Activated CD4-positive, alpha-beta memory T cell treated with anti-CD3 and anti-CD28 coated beads for 36 hours (primary cell): ENCODE data around the gene TEAD3. TPM values are rescaled to one million over a fixed set of nuclear protein-coding genes. Genes with fewer than 3 reads are reported as not detected.

Source experiments
- CTCF ChIA-PET: fragments of 350-600 bp; sonication (Branson Sonifier 250); formaldehyde crosslinking; loops from one replicate; lab custom pipeline; 2021; ENCODE audit warnings: antibody characterized with exemption, inconsistent platforms; lab: Charles Lee
- POLR2A ChIA-PET: fragments of 350-600 bp; sonication (Branson Sonifier 250); formaldehyde crosslinking; loops from one replicate; lab custom pipeline; 2021; ENCODE audit warnings: antibody characterized with exemption; lab: Charles Lee
- DNase-seq: peaks from one replicate; pipeline ENCODE4 v3.0.0-alpha.2; 2020
- H3K27ac Mint-ChIP-seq: one replicate; pipeline ENCODE4 v1.8.0; 2021; ENCODE audit warnings: mixed read lengths
- H3K27me3 Mint-ChIP-seq: one replicate; pipeline ENCODE4 v1.8.0; 2021; ENCODE audit warnings: mixed read lengths
- H3K36me3 Mint-ChIP-seq: one replicate; pipeline ENCODE4 v1.8.0; 2021; ENCODE audit warnings: mixed read lengths
- H3K4me1 Mint-ChIP-seq: one replicate; pipeline ENCODE4 v1.8.0; 2021; ENCODE audit warnings: low read depth, mixed read lengths
- H3K4me3 Mint-ChIP-seq: one replicate; pipeline ENCODE4 v1.8.0; 2021; ENCODE audit warnings: mild to moderate bottlenecking, mixed read lengths
- H3K9me3 Mint-ChIP-seq: one replicate; pipeline ENCODE4 v1.8.0; 2021; ENCODE audit warnings: mixed read lengths
- intact Hi-C: fragments of 100-400 bp; cut with micrococcal nuclease; formaldehyde crosslinking; loops from one replicate; pipeline ENCODE4 v1.15.1; 2023
- total RNA-seq, 2 experiments: library from RNA; stranded (reverse); gene quantifications; one replicate each; pipeline ENCODE4 v1.2.3, GENCODE V29; 2021

TEAD3 gene
- total RNA-seq, 2 experiments from 2014 or later: 1.8 to 2.2 TPM

DNA sequence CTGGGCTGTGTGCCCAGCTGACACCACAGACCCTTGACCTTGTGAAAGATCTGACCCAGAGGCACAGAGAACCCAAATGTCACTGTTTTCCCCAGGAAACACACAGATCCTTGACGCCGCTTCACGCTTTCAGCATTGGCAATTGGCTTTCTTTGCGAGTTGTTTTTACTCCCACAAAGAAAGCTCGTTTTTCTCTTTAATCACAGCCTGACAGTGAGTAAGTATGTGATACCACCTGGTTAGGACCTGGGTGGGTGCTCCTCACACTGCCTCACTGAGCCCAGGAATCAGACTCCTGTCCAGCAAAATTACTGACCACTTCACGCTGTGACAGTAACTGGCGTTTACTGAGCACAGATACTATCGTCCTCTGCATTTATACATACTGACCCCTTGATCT lies 15.7 kb downstream of the TEAD3 start:
- Mint-ChIP-seq H3K36me3 (no peaks in the 10 kb centered on the region), H3K4me3 (no peak overlapping the region), H3K9me3 (no peaks in the 10 kb centered on the region), H3K4me1 (no peaks in the 10 kb centered on the region), H3K27ac (no peak overlapping the region), H3K27me3 (no peaks in the 10 kb centered on the region)
- POLR2A ChIA-PET: interaction anchor here (2.7 kb wide), 1 partner anchor 8 kb away, joined by 10 read pairs; no protein-coding TSS in a partner anchor
- no peak for DNase-seq
- intact Hi-C loops: no loop called here
- CTCF ChIA-PET: interaction anchor here (1.1 to 1.3 kb wide), 3 partner anchors 13 to 256 kb away, joined by 3 to 4 read pairs (median 4); partner anchors contain the start of genes ARMC12 and RPL10A

DNA sequence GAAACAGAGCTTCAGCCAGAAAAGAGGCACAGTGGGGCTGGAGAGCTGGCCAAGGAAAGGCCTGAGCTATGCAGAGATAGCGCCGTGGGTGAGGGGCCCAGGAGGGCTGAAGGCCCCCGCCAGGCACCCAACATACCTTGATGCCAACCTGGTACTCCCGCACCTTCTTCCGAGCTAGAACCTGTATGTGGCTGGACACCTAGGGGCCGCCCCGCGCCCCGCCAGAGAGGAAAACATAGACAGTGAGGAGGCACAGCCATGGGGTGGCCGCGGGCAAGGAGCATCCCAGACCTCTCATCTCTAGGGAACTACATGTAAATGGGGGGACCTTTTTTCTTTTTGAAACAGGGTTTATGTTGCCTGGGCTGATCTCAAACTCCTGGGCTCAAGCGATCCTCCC lies 16.7 kb downstream of the TEAD3 start:
- no peaks in the 10 kb centered on the region for H3K9me3 Mint-ChIP-seq
- no peaks in the 10 kb centered on the region for H3K27me3 Mint-ChIP-seq
- CTCF ChIA-PET: interaction anchor here (1.2 to 1.3 kb wide), 3 partner anchors 12 to 257 kb away, joined by 3 to 4 read pairs (median 3); partner anchors contain the start of genes ARMC12 and RPL10A
- H3K36me3 Mint-ChIP-seq: no peaks in the 10 kb centered on the region
- intact Hi-C loops: no loop called here
- H3K4me1 Mint-ChIP-seq: no peaks in the 10 kb centered on the region
- DNase-seq: no peak
- H3K27ac Mint-ChIP-seq: no peak overlapping the region
- POLR2A ChIA-PET: no interaction called here
- no peak overlapping the region for H3K4me3 Mint-ChIP-seq

DNA sequence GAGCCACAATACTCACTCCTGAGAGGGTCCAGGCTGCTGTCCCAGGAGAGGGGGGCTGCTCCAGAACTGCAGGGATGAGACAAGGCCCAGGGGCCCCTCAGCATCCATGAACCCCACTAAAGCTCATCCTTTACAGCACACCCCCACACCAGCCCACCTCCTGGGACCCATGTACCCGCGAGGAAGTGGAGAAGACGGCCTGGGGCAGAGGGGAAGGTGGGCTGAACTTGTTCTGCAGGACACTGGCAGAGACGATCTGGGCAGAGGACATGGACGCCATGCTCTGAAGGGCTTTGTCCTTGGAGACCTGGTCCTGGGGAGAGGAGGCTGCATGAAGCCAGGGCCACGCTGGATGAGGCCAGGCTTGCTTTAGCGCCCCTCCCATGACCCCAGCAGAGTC lies 18.6 kb downstream of the TEAD3 start:
- no peak for DNase-seq
- intact Hi-C loops: no loop called here
- H3K4me1 Mint-ChIP-seq: no peaks in the 10 kb centered on the region
- no peaks in the 10 kb centered on the region for H3K27me3 Mint-ChIP-seq
- H3K36me3 Mint-ChIP-seq: peaks cover 2% of the 10 kb centered on the region
- H3K9me3 Mint-ChIP-seq: no peaks in the 10 kb centered on the region
- ChIA-PET POLR2A (no interaction called here), CTCF (interaction anchor here (0.6 to 0.7 kb wide), 2 partner anchors 10 to 46 kb away, joined by 3 read pairs; partner anchors contain the start of gene RPL10A)
- H3K27ac Mint-ChIP-seq: no peak overlapping the region
- H3K4me3 Mint-ChIP-seq: no peak overlapping the region

DNA sequence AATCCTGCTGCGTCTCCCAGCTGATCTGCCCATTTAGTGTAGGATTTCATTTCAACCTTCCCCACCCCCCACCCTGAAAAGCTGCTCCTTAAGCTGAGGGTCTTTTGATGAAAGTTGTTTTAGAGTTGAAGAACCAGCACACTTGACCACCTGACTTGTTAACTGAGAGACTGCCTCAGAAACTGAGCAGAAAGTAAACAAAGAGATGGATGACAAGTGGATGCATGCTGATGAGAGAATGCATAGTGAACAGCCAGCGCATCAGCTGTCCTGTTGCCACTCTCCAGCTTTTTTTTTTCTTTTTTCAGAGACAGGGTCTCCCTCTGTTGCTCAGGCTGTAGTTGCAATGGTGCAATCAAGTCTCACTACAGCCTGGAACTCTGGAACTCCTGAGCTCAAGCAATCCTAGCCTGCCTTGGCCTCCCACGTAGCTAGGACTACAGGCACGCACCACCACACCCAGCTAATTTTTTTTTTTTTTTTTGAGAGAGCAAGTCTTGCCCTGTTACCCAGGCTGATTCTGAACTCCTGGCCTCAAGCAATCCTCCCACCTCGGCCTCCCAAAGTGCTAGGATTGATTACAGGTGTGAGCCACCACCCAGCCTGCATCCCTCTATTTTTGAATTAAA lies 19.2 kb downstream of the TEAD3 start:
- no peaks in the 10 kb centered on the region for H3K27me3 Mint-ChIP-seq
- intact Hi-C loops: no loop called here
- peaks cover 4% of the 10 kb centered on the region for H3K36me3 Mint-ChIP-seq
- no peak overlapping the region for H3K4me3 Mint-ChIP-seq
- H3K9me3 Mint-ChIP-seq: no peaks in the 10 kb centered on the region
- no peak overlapping the region for H3K27ac Mint-ChIP-seq
- ChIA-PET POLR2A (interaction anchor here (0.6 kb wide), 1 partner anchor 10 kb away, joined by 5 read pairs; no protein-coding TSS in a partner anchor), CTCF (interaction anchor here (0.6 to 0.7 kb wide), 2 partner anchors 9 to 46 kb away, joined by 3 read pairs; partner anchors contain the start of gene RPL10A)
- DNase-seq: no peak
- no peaks in the 10 kb centered on the region for H3K4me1 Mint-ChIP-seq

DNA sequence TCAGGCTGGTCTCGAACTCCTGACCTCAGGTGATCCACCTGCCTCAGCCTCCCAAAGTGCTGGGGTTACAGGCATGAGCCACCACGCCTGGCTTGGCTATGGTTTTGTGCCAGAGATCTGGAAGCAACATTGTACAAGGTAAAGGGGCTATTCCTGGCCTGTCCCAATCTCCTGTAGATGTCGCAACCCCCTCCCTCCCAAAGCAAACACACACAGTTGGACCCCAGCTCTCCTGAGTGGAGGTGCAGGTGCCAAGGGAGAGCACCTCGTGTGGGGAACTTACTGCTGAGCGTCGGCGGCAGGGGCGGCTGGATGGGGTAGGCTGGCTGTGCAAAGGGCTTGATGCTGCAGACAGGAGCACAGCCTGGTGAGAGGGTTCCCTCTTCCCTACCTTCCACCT lies 19.9 kb downstream of the TEAD3 start:
- Mint-ChIP-seq H3K4me3 (no peak overlapping the region), H3K4me1 (peaks cover 5% of the 10 kb centered on the region), H3K27ac (no peak overlapping the region), H3K9me3 (no peaks in the 10 kb centered on the region), H3K36me3 (peaks cover 9% of the 10 kb centered on the region), H3K27me3 (no peaks in the 10 kb centered on the region)
- no peak for DNase-seq
- ChIA-PET POLR2A (interaction anchor here (1.3 kb wide), 1 partner anchor 9 kb away, joined by 3 read pairs; no protein-coding TSS in a partner anchor), CTCF (no interaction called here)
- intact Hi-C loops: no loop called here

DNA sequence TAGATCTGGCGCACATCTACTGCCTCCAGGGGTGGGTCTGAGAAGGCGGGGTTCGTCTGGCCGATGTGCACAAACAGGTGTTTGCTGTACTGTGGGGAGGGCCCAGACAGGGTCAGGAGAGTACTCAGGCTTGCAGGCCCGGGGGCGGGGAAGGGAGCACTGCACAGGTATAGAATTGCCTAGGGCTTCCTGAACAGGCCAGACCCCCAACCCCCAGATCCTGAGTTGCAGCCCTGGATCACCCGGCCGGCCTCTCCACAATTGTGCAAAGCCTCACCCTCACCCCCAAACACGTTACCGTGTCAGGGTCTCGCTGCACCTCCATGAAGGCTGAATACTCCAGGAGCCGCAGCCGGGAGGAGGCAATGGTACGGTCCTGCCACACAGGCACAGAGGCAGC lies 20.9 kb downstream of the TEAD3 start:
- CTCF ChIA-PET: no interaction called here
- H3K4me1 Mint-ChIP-seq: peaks cover 15% of the 10 kb centered on the region
- POLR2A ChIA-PET: interaction anchor here (1.3 kb wide), 1 partner anchor 8 kb away, joined by 3 read pairs; no protein-coding TSS in a partner anchor
- H3K36me3 Mint-ChIP-seq: peaks cover 18% of the 10 kb centered on the region
- H3K4me3 Mint-ChIP-seq: no peak overlapping the region
- no peaks in the 10 kb centered on the region for H3K9me3 Mint-ChIP-seq
- no peak for DNase-seq
- H3K27ac Mint-ChIP-seq: no peak overlapping the region
- intact Hi-C loops: no loop called here
- no peaks in the 10 kb centered on the region for H3K27me3 Mint-ChIP-seq

DNA sequence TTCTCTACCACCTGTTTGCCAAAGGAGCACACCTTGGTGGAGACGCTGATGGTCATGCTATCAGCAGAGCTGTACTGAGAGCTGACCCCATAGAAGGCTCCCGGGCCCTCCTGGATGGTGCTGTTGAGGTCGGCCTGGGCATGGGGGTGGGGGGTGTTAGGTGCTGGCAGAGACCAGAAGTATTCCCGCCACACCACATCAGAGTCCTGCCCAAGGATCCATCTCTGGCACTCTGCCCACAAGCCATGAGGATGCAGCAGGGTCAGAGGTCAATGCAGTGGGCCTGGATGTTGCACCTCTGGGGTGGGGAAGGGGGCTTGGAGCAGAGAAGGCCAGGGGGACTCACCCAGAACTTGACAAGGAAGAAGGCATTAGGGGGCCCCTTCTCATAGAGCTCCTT lies 21.3 kb downstream of the TEAD3 start:
- POLR2A ChIA-PET: no interaction called here
- Mint-ChIP-seq H3K4me1 (peaks cover 19% of the 10 kb centered on the region), H3K4me3 (no peak overlapping the region), H3K27ac (no peak overlapping the region), H3K36me3 (peaks cover 23% of the 10 kb centered on the region), H3K27me3 (no peaks in the 10 kb centered on the region), H3K9me3 (no peaks in the 10 kb centered on the region)
- CTCF ChIA-PET: no interaction called here
- intact Hi-C loops: no loop called here
- no peak for DNase-seq

DNA sequence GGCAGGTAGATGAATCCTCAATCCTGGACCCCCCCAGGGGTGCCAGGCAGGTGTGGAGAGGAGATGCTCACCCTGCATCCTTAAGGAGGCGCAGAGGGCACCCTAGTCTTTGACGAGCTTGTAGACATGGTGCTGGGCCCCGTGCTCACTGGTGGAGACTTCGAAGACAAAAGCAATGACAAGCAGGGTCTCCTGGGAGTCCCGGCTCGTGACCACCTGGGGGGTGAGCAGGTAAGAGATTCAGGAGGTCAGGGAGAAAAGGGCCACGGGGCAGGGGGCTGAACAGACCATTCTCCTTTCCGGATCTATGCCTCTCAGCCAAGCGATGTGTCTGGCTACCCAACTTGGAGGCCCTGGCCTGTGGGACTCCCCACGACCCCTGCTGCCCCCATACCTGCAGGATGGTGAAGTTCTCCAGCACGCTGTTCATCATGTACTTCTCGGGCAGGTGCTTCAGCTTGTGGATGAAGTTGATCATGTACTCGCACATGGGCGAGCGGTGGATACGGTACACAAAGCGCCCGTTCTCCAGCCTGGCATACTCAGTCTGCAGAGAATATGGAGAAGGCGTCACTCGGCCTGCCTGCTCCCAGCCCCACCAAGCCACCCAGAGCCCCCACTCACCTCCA lies 21.8 kb downstream of the TEAD3 start:
- POLR2A ChIA-PET: interaction anchor here (0.7 to 2.1 kb wide), 2 partner anchors 22 to 103 kb away, joined by 3 to 11 read pairs; partner anchors contain the start of gene TEAD3
- intact Hi-C loops: no loop called here
- H3K9me3 Mint-ChIP-seq: no peaks in the 10 kb centered on the region
- peak overlapping the region; percentile 23 for H3K27ac Mint-ChIP-seq
- CTCF ChIA-PET: no interaction called here
- H3K36me3 Mint-ChIP-seq: peaks cover 28% of the 10 kb centered on the region
- no peak overlapping the region for H3K4me3 Mint-ChIP-seq
- no peaks in the 10 kb centered on the region for H3K27me3 Mint-ChIP-seq
- DNase-seq: no peak
- peaks cover 24% of the 10 kb centered on the region for H3K4me1 Mint-ChIP-seq

DNA sequence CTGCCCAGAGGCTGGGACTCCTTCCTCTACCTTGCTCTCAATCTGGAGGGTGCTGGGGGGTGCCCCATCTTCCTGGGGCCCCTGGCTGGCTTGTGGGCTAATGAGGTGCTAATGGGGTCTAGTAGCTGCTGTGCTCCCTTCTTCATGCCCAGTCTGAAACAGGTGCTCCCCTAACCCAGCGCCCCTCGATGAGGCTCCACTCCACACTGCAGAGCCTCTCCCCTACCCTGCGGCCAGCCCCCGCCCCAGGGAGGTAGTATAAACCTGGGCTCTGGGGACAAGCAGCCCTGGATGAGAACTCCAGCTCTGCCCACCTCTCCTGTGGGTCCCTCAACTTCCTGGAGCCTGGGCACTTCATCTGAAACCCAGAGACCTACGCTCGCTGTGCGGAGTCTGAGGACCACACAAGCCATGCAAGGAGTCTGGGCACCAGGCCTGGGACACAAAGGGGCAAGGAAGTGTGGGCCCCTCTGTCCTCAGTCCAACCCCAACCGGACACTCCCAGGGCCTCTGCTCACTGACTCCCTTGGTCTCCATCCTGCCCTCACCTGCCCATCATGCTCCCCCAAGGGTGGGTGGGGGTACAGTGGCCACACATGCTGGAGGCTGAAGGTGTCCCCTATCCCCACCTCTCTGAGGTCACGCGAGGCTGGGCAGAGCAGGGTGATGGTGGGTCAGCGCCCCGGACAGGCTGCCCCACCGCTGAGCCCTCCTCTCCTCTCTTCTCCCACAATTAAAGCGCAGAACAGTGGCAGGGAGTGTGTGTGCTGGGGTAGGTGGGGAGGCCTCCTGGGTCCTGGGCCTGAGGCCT lies 22.5 kb downstream of the TEAD3 start:
- peaks cover 35% of the 10 kb centered on the region for H3K36me3 Mint-ChIP-seq
- no peak for DNase-seq
- POLR2A ChIA-PET: interaction anchor here (0.7 to 2.1 kb wide), 3 partner anchors 23 to 102 kb away, joined by 3 to 11 read pairs (median 4); partner anchors contain the start of gene TEAD3
- peak overlapping the region; percentile 23 for H3K27ac Mint-ChIP-seq
- H3K9me3 Mint-ChIP-seq: no peaks in the 10 kb centered on the region
- H3K27me3 Mint-ChIP-seq: no peaks in the 10 kb centered on the region
- H3K4me3 Mint-ChIP-seq: no peak overlapping the region
- CTCF ChIA-PET: interaction anchor here (0.7 to 1.0 kb wide), 3 partner anchors 78 to 150 kb away, joined by 3 read pairs; partner anchors contain the start of gene PPARD
- H3K4me1 Mint-ChIP-seq: peaks cover 29% of the 10 kb centered on the region
- intact Hi-C loops: no loop called here

DNA sequence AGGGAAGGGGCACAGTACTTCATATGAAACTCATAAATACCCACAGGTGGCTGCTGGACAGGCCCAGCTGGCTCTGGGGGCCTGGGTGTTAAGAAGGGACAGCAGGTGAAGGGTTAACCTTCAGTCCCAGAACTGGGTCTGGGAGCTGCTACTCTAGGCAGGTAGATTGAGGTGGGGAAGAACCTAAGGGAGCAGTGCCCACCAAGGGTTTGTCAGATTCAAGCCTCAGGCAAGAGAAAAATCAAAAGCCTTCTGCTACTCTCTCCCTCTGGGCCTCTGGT lies 23.1 kb downstream of the TEAD3 start:
- no peaks in the 10 kb centered on the region for H3K9me3 Mint-ChIP-seq
- intact Hi-C loops: no loop called here
- no peaks in the 10 kb centered on the region for H3K27me3 Mint-ChIP-seq
- H3K4me1 Mint-ChIP-seq: peaks cover 29% of the 10 kb centered on the region
- DNase-seq: no peak
- ChIA-PET POLR2A (interaction anchor here (1.1 to 2.1 kb wide), 3 partner anchors 9 to 25 kb away, joined by 4 to 11 read pairs (median 10); partner anchors contain the start of gene TEAD3), CTCF (interaction anchor here (0.7 to 1.0 kb wide), 3 partner anchors 78 to 150 kb away, joined by 3 read pairs; partner anchors contain the start of gene PPARD)
- H3K27ac Mint-ChIP-seq: peak overlapping the region; percentile 66
- H3K36me3 Mint-ChIP-seq: peaks cover 41% of the 10 kb centered on the region
- H3K4me3 Mint-ChIP-seq: no peak overlapping the region

DNA sequence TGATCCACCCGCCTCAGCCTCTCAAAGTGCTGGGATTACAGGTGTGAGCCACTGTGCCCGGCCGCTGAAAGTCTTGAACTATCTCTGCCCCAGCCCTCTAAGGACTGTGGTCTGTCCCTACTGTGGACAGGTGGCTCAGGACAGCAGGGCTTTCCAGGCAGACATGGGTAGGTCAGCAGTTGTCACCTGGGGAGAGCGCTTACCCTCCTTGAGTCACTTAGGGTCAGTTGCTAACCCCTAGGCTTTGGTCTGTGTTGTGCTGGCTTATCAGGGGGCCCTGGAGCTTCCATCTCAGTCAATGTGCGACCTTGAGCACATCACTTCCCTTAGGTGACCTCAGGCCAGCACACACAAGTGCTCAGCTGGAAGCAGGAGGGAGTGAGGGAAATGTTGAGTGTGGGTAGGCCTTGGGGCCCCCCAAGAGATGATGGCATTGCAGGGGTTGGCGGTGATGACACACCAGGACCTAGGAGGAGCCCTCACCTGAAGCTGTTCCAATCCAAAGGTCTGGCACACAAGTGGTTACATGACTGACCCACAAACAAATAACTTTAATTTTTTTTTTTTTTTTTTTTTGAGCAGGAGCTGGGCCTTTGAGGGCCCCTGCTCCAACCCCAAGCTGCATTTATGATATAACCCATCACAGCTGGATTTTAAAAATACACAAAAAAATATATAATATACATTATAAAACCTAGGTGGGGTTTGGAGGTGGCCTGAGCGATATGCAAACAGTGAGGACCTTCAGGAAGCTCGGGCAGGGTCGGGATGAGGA lies 23.6 kb downstream of the TEAD3 start:
- Mint-ChIP-seq H3K36me3 (peaks cover 46% of the 10 kb centered on the region), H3K27ac (peak overlapping the region; percentile 66), H3K4me1 (peaks cover 29% of the 10 kb centered on the region), H3K27me3 (no peaks in the 10 kb centered on the region), H3K9me3 (no peaks in the 10 kb centered on the region), H3K4me3 (no peak overlapping the region)
- ChIA-PET POLR2A (interaction anchor here (0.6 to 2.1 kb wide), 8 partner anchors 9 to 174 kb away, joined by 3 to 11 read pairs (median 4); partner anchors contain the start of genes FANCE and TEAD3), CTCF (interaction anchor here (0.7 to 1.0 kb wide), 3 partner anchors 79 to 151 kb away, joined by 3 read pairs; partner anchors contain the start of gene PPARD)
- DNase-seq: no peak
- intact Hi-C loops: no loop called here
